HK-2 (cell line): Measurements from ENCODE around the gene CCPG1.

Experiments
- DNase-seq: peaks from one replicate; pipeline ENCODE4 v3.0.0-alpha.2; 2018; ENCODE audit not compliant: unreplicated experiment

Gene CCPG1

GRCh38 chr15:55318588-55319494 is 89.3 kb downstream of the CCPG1 start, which contains the start of the genes PIGB and PIGBOS1:
TSS of gene PIGB (plus strand) at chr15:55319222. CDS start at chr15:55319251, 29 bp downstream.
TSS of gene PIGBOS1 (minus strand) at chr15:55319123. CDS start at chr15:55317792, 1,331 bp downstream.
- peak; percentile 79 for DNase-seq
